HEK293T (cell line): ENCODE data around the gene MAN1C1.

Experiments
- CTCF ChIA-PET: fragments of 350-600 bp; formaldehyde crosslinking; extraction: SDS; loops from one replicate; lab custom pipeline; 2021; ENCODE audit warnings: antibody characterized with exemption, inconsistent platforms; lab: Yijun Ruan, JAX
- POLR2A ChIA-PET: fragments of 350-600 bp; formaldehyde crosslinking; extraction: SDS; loops from one replicate; lab custom pipeline; 2020; ENCODE audit warnings: antibody characterized with exemption, inconsistent platforms; lab: Yijun Ruan, JAX
- DNase-seq: peaks from one replicate; pipeline ENCODE4 v3.0.0; 2012; ENCODE audit warnings: mixed read lengths; ENCODE audit errors: extremely low spot score
- ARNT ChIP-seq: fragments of 450-650 bp; IDR thresholded peaks from 2 replicates; pipeline ENCODE4 v1.6.1; 2017; ENCODE audit warnings: mild to moderate bottlenecking
- BHLHE40 ChIP-seq: fragments of 450-650 bp; IDR thresholded peaks from 2 replicates; pipeline ENCODE4 v1.6.1; 2016; ENCODE audit warnings: mild to moderate bottlenecking, moderate library complexity, borderline replicate concordance
- CTBP1 ChIP-seq: fragments of 450-650 bp; IDR thresholded peaks from 2 replicates; pipeline ENCODE4 v1.6.1; 2016; ENCODE audit warnings: borderline replicate concordance
- ELF4 ChIP-seq: fragments of 450-650 bp; IDR thresholded peaks from 2 replicates; pipeline ENCODE4 v1.6.1; 2017; ENCODE audit warnings: antibody characterized with exemption
- FOXA1 ChIP-seq: fragments of 450-650 bp; IDR thresholded peaks from 2 replicates; pipeline ENCODE4 v1.6.1; 2016; ENCODE audit warnings: mild to moderate bottlenecking
- FOXK2 ChIP-seq: fragments of 450-650 bp; IDR thresholded peaks from 2 replicates; pipeline ENCODE4 v1.6.1; 2016; ENCODE audit warnings: mild to moderate bottlenecking
- FOXM1 ChIP-seq: fragments of 450-650 bp; IDR thresholded peaks from 2 replicates; pipeline ENCODE4 v1.6.1; 2017; ENCODE audit warnings: mild to moderate bottlenecking, borderline replicate concordance
- HDGF ChIP-seq: fragments of 450-650 bp; IDR thresholded peaks from 2 replicates; pipeline ENCODE4 v1.6.1; 2017; ENCODE audit warnings: antibody characterized with exemption, borderline replicate concordance
- L3MBTL2 ChIP-seq: fragments of 450-650 bp; conservative IDR thresholded peaks from 2 replicates; pipeline ENCODE4 v1.6.1; 2016; ENCODE audit warnings: mild to moderate bottlenecking
- LEF1 ChIP-seq: fragments of 450-650 bp; IDR thresholded peaks from 2 replicates; pipeline ENCODE4 v1.6.1; 2017; ENCODE audit warnings: mild to moderate bottlenecking, borderline replicate concordance
- NFRKB ChIP-seq: fragments of 450-650 bp; IDR thresholded peaks from 2 replicates; pipeline ENCODE4 v1.6.1; 2016; ENCODE audit warnings: mild to moderate bottlenecking, moderate library complexity
- PKNOX1 ChIP-seq: fragments of 450-650 bp; IDR thresholded peaks from 2 replicates; pipeline ENCODE4 v1.6.1; 2016
- SP1 ChIP-seq: fragments of 450-650 bp; IDR thresholded peaks from 2 replicates; pipeline ENCODE4 v1.6.1; 2017
- SUZ12 ChIP-seq: fragments of 450-650 bp; IDR thresholded peaks from 2 replicates; pipeline ENCODE4 v1.6.1; 2016; ENCODE audit warnings: mild to moderate bottlenecking
- TARDBP ChIP-seq: fragments of 450-650 bp; IDR thresholded peaks from 2 replicates; pipeline ENCODE4 v1.6.1; 2016
- ZNF384 ChIP-seq: fragments of 450-650 bp; IDR thresholded peaks from 2 replicates; pipeline ENCODE4 v1.6.1; 2016

The MAN1C1 gene

GRCh38 chr1:25616095-25616986 lies at the start of gene MAN1C1:
MAN1C1 (plus strand) TSS chr1:25616791; CDS start chr1:25617798, 1,007 bp downstream.
- ChIA-PET POLR2A (no interaction called here), CTCF (interaction anchor here (0.7 kb wide), 1 partner anchor 77 kb away, joined by 3 read pairs; no protein-coding TSS in a partner anchor)
- DNase-seq = peak; percentile 97
- no peak for TF ChIP-seq CTBP1
- no peak for TF ChIP-seq SP1
- no peak for TF ChIP-seq FOXM1
- peak; percentile 25; the same call in 1 of the 2 replicates for TF ChIP-seq L3MBTL2
- TF ChIP-seq PKNOX1 = no peak
- TF ChIP-seq ZNF384 = no peak

- TF ChIP-seq ZNF384 (no peak), NFRKB (no peak), ELF4 (no peak), L3MBTL2 (no peak), CTBP1 (no peak), FOXA1 (no peak), TARDBP (no peak), LEF1 (no peak), HDGF (no peak), FOXM1 (no peak), ARNT (no peak)
- POLR2A ChIA-PET = no interaction called here
- DNase-seq = no peak
- CTCF ChIA-PET = interaction anchor here (0.6 to 0.7 kb wide), 2 partner anchors 66 to 167 kb away, joined by 3 read pairs; no protein-coding TSS in a partner anchor
Measured at GRCh38 chr1:25567710-25568089, 48.9 kb upstream of the MAN1C1 start.

- no peak for DNase-seq
- ChIA-PET POLR2A (no interaction called here), CTCF (interaction anchor here (0.6 kb wide), 1 partner anchor 166 kb away, joined by 3 read pairs; no protein-coding TSS in a partner anchor)
- no peak for TF ChIP-seq SP1
- no peak for TF ChIP-seq PKNOX1
- no peak for TF ChIP-seq BHLHE40
- TF ChIP-seq L3MBTL2 = no peak
- TF ChIP-seq ARNT = no peak
- TF ChIP-seq FOXA1 = no peak
- TF ChIP-seq FOXM1 = no peak
- TF ChIP-seq SUZ12 = no peak
- no peak for TF ChIP-seq ELF4
- TF ChIP-seq FOXK2 = no peak
- no peak for TF ChIP-seq ZNF384
- no peak for TF ChIP-seq LEF1
- TF ChIP-seq TARDBP = no peak
- TF ChIP-seq NFRKB = no peak
- TF ChIP-seq CTBP1 = no peak
- TF ChIP-seq HDGF = no peak
Measured at GRCh38 chr1:25568090-25568833, 48.3 kb upstream of the MAN1C1 start.

- DNase-seq = no peak
- TF ChIP-seq SP1 (no peak), SUZ12 (no peak), PKNOX1 (no peak), ARNT (no peak), BHLHE40 (no peak), L3MBTL2 (no peak), FOXM1 (no peak), LEF1 (no peak), FOXA1 (no peak), TARDBP (no peak), CTBP1 (no peak), ELF4 (no peak), FOXK2 (no peak), HDGF (no peak), ZNF384 (no peak), NFRKB (no peak)
- CTCF ChIA-PET = no interaction called here
- POLR2A ChIA-PET = interaction anchor here (0.7 kb wide), 1 partner anchor 31 kb away, joined by 3 read pairs; no protein-coding TSS in a partner anchor
Measured at GRCh38 chr1:25568834-25569596, 47.6 kb upstream of the MAN1C1 start.
